Measurements from ENCODE around the gene AK5. TPM values are rescaled to one million over a fixed set of nuclear protein-coding genes. Genes with fewer than 3 reads are reported as not detected.

Gene AK5
- total RNA-seq, 2 donors from 2014 or later, result 0.49 to 1.1 TPM

- no peak overlapping the region for H3K9ac ChIP-seq (ENCODE audit: low read depth in 2 of 2, low read length in 2 of 2)
- TF ChIP-seq, protein P1, sequence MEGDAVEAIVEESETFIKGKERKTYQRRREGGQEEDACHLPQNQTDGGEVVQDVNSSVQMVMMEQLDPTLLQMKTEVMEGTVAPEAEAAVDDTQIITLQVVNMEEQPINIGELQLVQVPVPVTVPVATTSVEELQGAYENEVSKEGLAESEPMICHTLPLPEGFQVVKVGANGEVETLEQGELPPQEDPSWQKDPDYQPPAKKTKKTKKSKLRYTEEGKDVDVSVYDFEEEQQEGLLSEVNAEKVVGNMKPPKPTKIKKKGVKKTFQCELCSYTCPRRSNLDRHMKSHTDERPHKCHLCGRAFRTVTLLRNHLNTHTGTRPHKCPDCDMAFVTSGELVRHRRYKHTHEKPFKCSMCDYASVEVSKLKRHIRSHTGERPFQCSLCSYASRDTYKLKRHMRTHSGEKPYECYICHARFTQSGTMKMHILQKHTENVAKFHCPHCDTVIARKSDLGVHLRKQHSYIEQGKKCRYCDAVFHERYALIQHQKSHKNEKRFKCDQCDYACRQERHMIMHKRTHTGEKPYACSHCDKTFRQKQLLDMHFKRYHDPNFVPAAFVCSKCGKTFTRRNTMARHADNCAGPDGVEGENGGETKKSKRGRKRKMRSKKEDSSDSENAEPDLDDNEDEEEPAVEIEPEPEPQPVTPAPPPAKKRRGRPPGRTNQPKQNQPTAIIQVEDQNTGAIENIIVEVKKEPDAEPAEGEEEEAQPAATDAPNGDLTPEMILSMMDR (IDR thresholded peaks at IDR 0.05), result no peak
- no peak overlapping the region for H3K4me3 ChIP-seq
- H3K36me3 ChIP-seq, result no peaks in the 10 kb centered on the region
- DNase-seq, result no peak
- intact Hi-C loops (cut with DNase I), result no loop called here
- no peaks in the 10 kb centered on the region for H3K4me1 ChIP-seq
- no peaks in the 10 kb centered on the region for H3K27me3 ChIP-seq
- no peak overlapping the region for H3K27ac ChIP-seq
- no peaks in the 10 kb centered on the region for H3K9me3 ChIP-seq
Measured at GRCh38 chr1:77475641-77476040, 193.8 kb downstream of the AK5 start.

DNA sequence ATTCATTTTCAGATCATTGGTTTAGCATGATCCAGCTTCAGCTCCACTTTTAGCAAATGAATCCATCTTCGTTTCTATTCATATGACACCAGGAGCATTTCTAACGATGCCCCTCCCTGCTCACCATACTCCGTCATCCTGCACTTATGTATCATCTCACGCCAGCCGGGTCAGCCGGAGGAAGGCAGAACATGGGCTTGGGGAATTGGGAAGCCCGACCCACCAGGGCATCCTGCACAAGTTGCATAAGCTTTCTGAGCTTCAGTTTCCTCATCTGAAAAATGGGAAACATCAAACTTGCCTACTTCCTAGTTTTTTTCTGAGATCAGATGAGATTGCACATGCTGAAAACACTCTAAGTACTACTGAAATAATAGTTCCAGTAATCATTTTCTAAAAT, 194.7 kb downstream of the AK5 start:
- H3K9me3 ChIP-seq, result no peaks in the 10 kb centered on the region
- H3K27me3 ChIP-seq, result no peaks in the 10 kb centered on the region
- H3K4me1 ChIP-seq, result no peaks in the 10 kb centered on the region
- H3K9ac ChIP-seq (ENCODE audit: low read depth in 2 of 2, low read length in 2 of 2), result no peak overlapping the region
- H3K27ac ChIP-seq, result no peak overlapping the region
- no peaks in the 10 kb centered on the region for H3K36me3 ChIP-seq
- no peak overlapping the region for H3K4me3 ChIP-seq
- DNase-seq, result no peak
- intact Hi-C loops (cut with DNase I), result no loop called here
- TF ChIP-seq, protein P1 (IDR thresholded peaks at IDR 0.05), result no peak

DNA sequence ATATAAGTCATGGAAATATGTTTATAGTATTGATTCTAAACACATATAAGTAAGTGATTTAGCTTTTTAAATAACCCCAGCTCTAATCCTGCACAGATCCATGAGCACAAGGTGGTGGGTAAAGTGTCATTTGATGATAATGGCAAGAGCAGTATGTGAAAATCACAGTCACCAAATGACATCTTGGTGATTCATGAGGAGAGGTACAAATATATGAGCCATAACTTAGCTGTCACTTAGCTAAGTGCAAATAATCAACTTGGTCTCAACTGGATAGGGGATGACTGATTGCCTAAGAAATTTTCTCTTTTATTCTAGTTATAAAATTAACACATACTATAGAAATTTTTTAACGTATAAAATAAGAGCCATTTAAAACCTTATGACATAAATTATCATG, 202.5 kb downstream of the AK5 start:
- Histone ChIP-seq H3K27ac (no peak overlapping the region), H3K9ac (ENCODE audit: low read depth in 2 of 2, low read length in 2 of 2) (no peak overlapping the region), H3K9me3 (no peaks in the 10 kb centered on the region), H3K27me3 (no peaks in the 10 kb centered on the region), H3K36me3 (no peaks in the 10 kb centered on the region), H3K4me3 (no peak overlapping the region), H3K4me1 (no peaks in the 10 kb centered on the region)
- TF ChIP-seq, protein P1 (IDR thresholded peaks at IDR 0.05), result no peak
- DNase-seq, result no peak
- intact Hi-C loops (cut with DNase I), result no loop called here

DNA sequence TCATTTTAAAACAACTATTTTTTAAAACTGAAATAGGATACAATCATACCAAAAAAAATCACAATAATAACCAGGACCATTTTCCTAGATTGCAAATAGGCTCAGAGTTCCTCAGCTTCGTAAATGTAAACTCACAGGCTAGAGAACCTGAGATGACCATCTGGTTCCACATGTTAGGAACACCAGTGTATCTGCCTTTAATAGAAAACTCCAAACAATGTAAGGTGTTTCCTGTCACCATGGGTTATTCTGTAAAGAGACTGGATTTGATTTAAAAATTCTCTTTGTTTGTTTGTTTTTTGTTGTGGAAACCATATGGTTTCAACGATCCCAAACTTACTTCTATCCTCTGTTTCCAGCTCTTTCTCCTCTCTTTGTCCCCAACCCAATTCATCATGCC, 203.1 kb downstream of the AK5 start:
- H3K27ac ChIP-seq, result no peak overlapping the region
- no peak overlapping the region for H3K9ac ChIP-seq (ENCODE audit: low read depth in 2 of 2, low read length in 2 of 2)
- TF ChIP-seq, protein P1 (IDR thresholded peaks at IDR 0.05), result no peak
- no peaks in the 10 kb centered on the region for H3K9me3 ChIP-seq
- no peaks in the 10 kb centered on the region for H3K27me3 ChIP-seq
- H3K4me1 ChIP-seq, result no peaks in the 10 kb centered on the region
- intact Hi-C loops (cut with DNase I), result no loop called here
- H3K4me3 ChIP-seq, result no peak overlapping the region
- DNase-seq, result no peak
- no peaks in the 10 kb centered on the region for H3K36me3 ChIP-seq

GRCh38 chr1:77487631-77488030, 205.8 kb downstream of the AK5 start:
- Histone ChIP-seq H3K36me3 (no peaks in the 10 kb centered on the region), H3K27me3 (no peaks in the 10 kb centered on the region), H3K4me3 (no peak overlapping the region), H3K9me3 (no peaks in the 10 kb centered on the region), H3K9ac (ENCODE audit: low read depth in 2 of 2, low read length in 2 of 2) (no peak overlapping the region), H3K27ac (no peak overlapping the region), H3K4me1 (no peaks in the 10 kb centered on the region)
- intact Hi-C loops (cut with DNase I), result no loop called here
- no peak for DNase-seq
- TF ChIP-seq, protein P1 (IDR thresholded peaks at IDR 0.05), result no peak

- Histone ChIP-seq H3K4me1 (no peaks in the 10 kb centered on the region), H3K4me3 (no peak overlapping the region), H3K9me3 (no peaks in the 10 kb centered on the region), H3K36me3 (no peaks in the 10 kb centered on the region), H3K9ac (ENCODE audit: low read depth in 2 of 2, low read length in 2 of 2) (no peak overlapping the region), H3K27me3 (no peaks in the 10 kb centered on the region), H3K27ac (no peak overlapping the region)
- DNase-seq, result no peak
- TF ChIP-seq, protein P1 (IDR thresholded peaks at IDR 0.05), result no peak
- intact Hi-C loops (cut with DNase I), result no loop called here
Measured at GRCh38 chr1:77489910-77490309, 208.1 kb downstream of the AK5 start.
